Trophoblast cell (in vitro differentiated cells and primary cell): ENCODE data around the gene ATG14.

ENCODE experiments used
- DNase-seq, 2 donors: peaks; one replicate each; pipeline ENCODE4 v3.0.0-alpha.2; 2016
- H2AFZ ChIP-seq: 2 replicates; pipeline ENCODE4 v1.6.1; 2013; ENCODE audit warnings: low read length, moderate library complexity, mild to moderate bottlenecking; ENCODE audit not compliant: insufficient read depth, poor library complexity
- H2AK5ac ChIP-seq: 2 replicates; pipeline ENCODE4 v1.6.1; 2013; ENCODE audit warnings: mild to moderate bottlenecking, low read length
- H2BK120ac ChIP-seq: 2 replicates; pipeline ENCODE4 v1.6.1; 2013; ENCODE audit warnings: low read length, mild to moderate bottlenecking, moderate library complexity; ENCODE audit not compliant: insufficient read depth, poor library complexity
- H2BK12ac ChIP-seq: 2 replicates; pipeline ENCODE4 v1.6.1; 2013; ENCODE audit warnings: mild to moderate bottlenecking, low read length, moderate library complexity
- H2BK5ac ChIP-seq: 2 replicates; pipeline ENCODE4 v1.6.1; 2013; ENCODE audit warnings: low read length, low read depth, moderate library complexity, mild to moderate bottlenecking; ENCODE audit not compliant: poor library complexity
- H3K14ac ChIP-seq: 2 replicates; pipeline ENCODE4 v1.6.1; 2013; ENCODE audit warnings: mild to moderate bottlenecking, low read length
- H3K18ac ChIP-seq: 2 replicates; pipeline ENCODE4 v1.6.1; 2013; ENCODE audit warnings: mild to moderate bottlenecking, low read length
- H3K23ac ChIP-seq: 2 replicates; pipeline ENCODE4 v1.6.1; 2013; ENCODE audit warnings: low read length
- H3K27ac ChIP-seq: 2 replicates; pipeline ENCODE4 v1.5.1; 2013; ENCODE audit warnings: low read depth, mild to moderate bottlenecking, inconsistent platforms, low read length, moderate library complexity
- H3K27me3 ChIP-seq: 2 replicates; pipeline ENCODE4 v1.6.1; 2013; ENCODE audit warnings: inconsistent platforms, mild to moderate bottlenecking, low read length, moderate library complexity; ENCODE audit not compliant: insufficient read depth
- H3K36me3 ChIP-seq, 2 experiments: 1 replicate in 1 of 2; 2 replicates in 1 of 2; pipeline ENCODE4 v1.6.1; 2013; ENCODE audit warnings: low read length in 2 of 2, mild to moderate bottlenecking in 2 of 2, moderate library complexity in 1 of 2; ENCODE audit not compliant: insufficient read depth in 2 of 2, control insufficient read depth in 1 of 2
- H3K4ac ChIP-seq: 2 replicates; pipeline ENCODE4 v1.6.1; 2013; ENCODE audit warnings: low read depth, mild to moderate bottlenecking, low read length, moderate library complexity
- H3K4me1 ChIP-seq, 2 experiments: 1 replicate in 1 of 2; 2 replicates in 1 of 2; pipeline ENCODE4 v1.6.1; 2013; ENCODE audit warnings: low read length in 2 of 2, mild to moderate bottlenecking in 2 of 2, moderate library complexity in 1 of 2; ENCODE audit not compliant: insufficient read depth in 2 of 2, control insufficient read depth in 1 of 2
- H3K4me2 ChIP-seq: 2 replicates; pipeline ENCODE4 v1.6.1; 2013; ENCODE audit warnings: inconsistent platforms, mild to moderate bottlenecking, low read length, moderate library complexity
- H3K4me3 ChIP-seq: 2 replicates; pipeline ENCODE4 v1.5.1; 2013; ENCODE audit warnings: mild to moderate bottlenecking, low read depth, low read length, inconsistent platforms
- H3K79me1 ChIP-seq: one replicate; pipeline ENCODE4 v1.6.1; 2013; ENCODE audit warnings: low read length
- H3K79me2 ChIP-seq: 2 replicates; pipeline ENCODE4 v1.6.1; 2013; ENCODE audit warnings: low read length, mild to moderate bottlenecking; ENCODE audit not compliant: control insufficient read depth, insufficient read depth, poor library complexity
- H3K9ac ChIP-seq: 2 replicates; pipeline ENCODE4 v1.6.1; 2013; ENCODE audit warnings: mild to moderate bottlenecking, low read length
- H3K9me3 ChIP-seq: 2 replicates; pipeline ENCODE4 v1.6.1; 2013; ENCODE audit warnings: low read depth, mild to moderate bottlenecking, control low read depth, inconsistent platforms, low read length; ENCODE audit not compliant: insufficient read depth
- H4K12ac ChIP-seq: 2 replicates; pipeline ENCODE4 v1.6.1; 2013; ENCODE audit warnings: low read depth, mild to moderate bottlenecking, low read length, moderate library complexity
- H4K8ac ChIP-seq: 2 replicates; pipeline ENCODE4 v1.6.1; 2013; ENCODE audit warnings: low read depth, mild to moderate bottlenecking, low read length, moderate library complexity
- H4K91ac ChIP-seq: one replicate; pipeline ENCODE4 v1.6.1; 2013; ENCODE audit warnings: low read depth, mild to moderate bottlenecking, low read length, moderate library complexity
- WGBS: extraction: QIAGEN DNeasy Blood & Tissue Kit; methylation state at CpG from one replicate; pipeline ENCODE4 v1.1.7; 2013; ENCODE audit warnings: missing lambda C conversion rate; ENCODE audit not compliant: insufficient read length, insufficient coverage; ENCODE audit errors: extremely low coverage; 5-methylcytosine and 5-hydroxymethylcytosine counted together

The ATG14 gene

DNA sequence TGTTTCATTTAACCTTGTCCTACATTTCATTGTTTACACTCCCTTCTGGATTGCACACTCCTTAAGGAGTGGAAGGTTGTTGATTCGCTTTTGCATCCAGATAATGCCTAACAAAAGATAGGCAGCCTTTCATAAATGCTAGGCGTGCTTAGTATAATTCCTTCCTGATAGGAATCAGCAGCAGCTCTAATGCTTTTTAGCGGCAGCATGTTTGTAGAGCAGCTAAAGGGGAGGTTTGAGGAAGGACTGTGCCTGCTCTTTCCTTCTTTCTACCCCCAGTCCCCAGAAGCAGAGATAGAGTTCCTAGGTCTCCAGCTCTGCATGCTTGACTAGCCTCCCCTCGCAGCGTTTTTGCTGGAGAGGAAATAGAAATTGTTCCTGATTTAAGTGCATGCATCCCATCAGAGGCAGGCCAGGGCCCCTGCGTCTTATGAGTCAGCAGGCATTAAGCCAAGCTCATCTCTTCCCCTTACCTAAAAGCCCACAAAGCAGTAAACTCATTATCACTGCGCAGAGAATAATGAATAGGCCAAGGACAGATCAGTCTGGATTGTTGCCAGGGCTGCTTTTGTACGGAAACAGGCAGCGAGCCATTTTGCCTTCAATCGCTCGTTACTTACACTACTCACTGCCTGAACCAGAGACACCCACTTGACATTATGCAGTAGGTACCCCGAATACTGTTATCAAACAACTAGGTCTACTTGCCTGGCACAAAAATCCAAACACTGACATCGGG lies 42.8 kb upstream of the ATG14 start:
- no peak overlapping the region for H3K23ac ChIP-seq
- H2AFZ ChIP-seq, result no peak overlapping the region
- H3K4me2 ChIP-seq, result peak overlapping the region; percentile 9
- no peak overlapping the region for H3K9ac ChIP-seq
- H3K27ac ChIP-seq, result peak overlapping the region; percentile 48
- peak overlapping the region; percentile 34 for H2BK12ac ChIP-seq
- no peak overlapping the region for H4K91ac ChIP-seq
- no peaks in the 10 kb centered on the region for H3K79me2 ChIP-seq
- peak overlapping the region; percentile 16 for H2BK5ac ChIP-seq
- H3K79me1 ChIP-seq, result peaks cover 2% of the 10 kb centered on the region
- peaks cover 8% of the 10 kb centered on the region in 2 experiments for H3K4me1 ChIP-seq
- WGBS, result no CpG with 5 or more reads among the region's 13 CpGs
- no peaks in the 10 kb centered on the region for H3K36me3 ChIP-seq
- no peak overlapping the region for H4K8ac ChIP-seq
- H3K27me3 ChIP-seq, result no peaks in the 10 kb centered on the region
- H3K9me3 ChIP-seq, result no peaks in the 10 kb centered on the region
- no peak overlapping the region for H3K4me3 ChIP-seq
- H3K14ac ChIP-seq, result no peak overlapping the region
- H3K18ac ChIP-seq, result no peak overlapping the region
- no peak overlapping the region for H4K12ac ChIP-seq
- DNase-seq, result peak; percentile 10 to 66
- H3K4ac ChIP-seq, result no peak overlapping the region
- no peak overlapping the region for H2AK5ac ChIP-seq
- peak overlapping the region; percentile 27 for H2BK120ac ChIP-seq

DNA sequence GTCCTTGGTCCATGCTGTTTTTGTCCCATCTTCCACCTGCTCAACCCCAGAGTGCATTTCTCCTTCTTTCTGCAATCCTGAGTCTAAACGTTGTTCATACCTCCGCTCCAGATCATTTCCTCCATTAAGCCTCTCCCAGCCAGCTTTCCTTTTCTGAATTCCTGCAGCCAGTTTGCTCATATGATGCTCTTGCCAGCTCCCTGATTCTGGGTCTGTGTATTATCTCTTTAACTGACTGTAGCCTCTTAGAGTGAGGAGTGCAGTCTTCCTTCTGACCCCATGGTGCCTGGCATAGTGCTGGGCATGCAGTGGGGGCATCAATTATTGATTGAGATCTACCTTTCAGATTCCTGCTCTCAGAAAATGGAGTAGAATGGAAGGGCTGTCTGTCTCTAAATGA lies 40.3 kb upstream of the ATG14 start:
- Histone ChIP-seq H2AFZ (no peak overlapping the region), H3K27ac (no peak overlapping the region), H2BK12ac (no peak overlapping the region), H3K36me3 (no peaks in the 10 kb centered on the region), H3K14ac (no peak overlapping the region), H3K27me3 (no peaks in the 10 kb centered on the region), H4K12ac (no peak overlapping the region), H4K8ac (no peak overlapping the region), H3K18ac (no peak overlapping the region), H3K79me1 (peaks cover 2% of the 10 kb centered on the region), H2BK120ac (no peak overlapping the region), H3K9me3 (no peaks in the 10 kb centered on the region), H2BK5ac (no peak overlapping the region), H3K4me1 (peaks cover 8% of the 10 kb centered on the region in 2 experiments), H4K91ac (no peak overlapping the region), H3K23ac (no peak overlapping the region), H3K79me2 (no peaks in the 10 kb centered on the region), H3K4me2 (no peak overlapping the region), H2AK5ac (no peak overlapping the region), H3K4me3 (no peak overlapping the region), H3K4ac (no peak overlapping the region), H3K9ac (no peak overlapping the region)
- WGBS, result no CpG with 5 or more reads among the region's 2 CpGs
- no peak for DNase-seq

DNA sequence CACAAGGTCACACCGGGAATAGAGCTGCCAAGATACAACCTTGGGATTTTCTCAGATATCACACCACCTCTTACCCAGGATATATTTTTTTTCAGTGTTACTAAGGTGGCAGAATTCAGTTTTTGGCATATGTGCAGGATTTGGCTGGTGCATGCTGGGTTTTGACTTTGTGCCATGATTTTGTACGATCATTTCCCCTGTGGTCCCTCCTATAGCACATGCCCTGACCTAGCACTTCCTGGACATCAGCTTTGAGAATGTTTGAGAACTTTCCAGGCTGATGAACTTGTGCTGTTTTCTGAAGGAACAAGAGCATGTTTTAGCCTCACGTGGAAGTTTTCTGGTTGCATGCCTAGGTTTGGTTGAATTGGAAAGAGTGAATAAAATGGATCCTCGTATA lies 39.8 kb upstream of the ATG14 start:
- Histone ChIP-seq H2BK120ac (no peak overlapping the region), H2AFZ (no peak overlapping the region), H3K79me2 (no peaks in the 10 kb centered on the region), H3K4me1 (peaks cover 8% of the 10 kb centered on the region in 2 experiments), H3K27me3 (no peaks in the 10 kb centered on the region), H3K4me3 (no peak overlapping the region), H3K18ac (no peak overlapping the region), H4K91ac (no peak overlapping the region), H2BK5ac (no peak overlapping the region), H3K27ac (no peak overlapping the region), H3K23ac (no peak overlapping the region), H4K12ac (no peak overlapping the region), H3K9ac (no peak overlapping the region), H2AK5ac (no peak overlapping the region), H3K14ac (no peak overlapping the region), H3K36me3 (no peaks in the 10 kb centered on the region), H3K4me2 (no peak overlapping the region), H2BK12ac (no peak overlapping the region), H3K79me1 (peaks cover 2% of the 10 kb centered on the region), H3K9me3 (no peaks in the 10 kb centered on the region), H3K4ac (no peak overlapping the region), H4K8ac (no peak overlapping the region)
- no peak for DNase-seq
- no CpG with 5 or more reads among the region's 4 CpGs for WGBS

DNA sequence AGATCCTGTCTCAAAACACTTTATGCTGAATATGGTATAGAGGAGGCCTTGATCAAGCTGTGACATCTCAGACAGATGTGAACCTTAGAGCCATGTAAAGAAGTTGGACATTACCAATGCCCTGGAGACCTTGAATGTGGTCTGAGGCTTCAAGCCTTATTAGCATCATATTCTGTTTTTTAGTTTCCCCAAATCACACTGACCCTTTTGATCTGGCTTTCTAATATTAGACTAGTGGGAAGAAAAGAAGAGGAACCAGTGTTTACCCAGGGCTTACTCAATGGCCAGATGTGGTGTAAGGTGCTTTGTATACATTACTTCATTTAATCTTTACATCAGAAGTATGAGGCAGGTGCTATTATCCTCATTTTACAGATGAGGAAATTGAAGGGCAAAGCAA lies 39.4 kb upstream of the ATG14 start:
- no peak overlapping the region for H2BK12ac ChIP-seq
- H2BK120ac ChIP-seq, result no peak overlapping the region
- no peaks in the 10 kb centered on the region for H3K9me3 ChIP-seq
- H3K4me2 ChIP-seq, result no peak overlapping the region
- peaks cover 2% of the 10 kb centered on the region for H3K79me1 ChIP-seq
- no peaks in the 10 kb centered on the region for H3K27me3 ChIP-seq
- H3K18ac ChIP-seq, result no peak overlapping the region
- no peak overlapping the region for H4K8ac ChIP-seq
- H2AK5ac ChIP-seq, result no peak overlapping the region
- no peak overlapping the region for H2BK5ac ChIP-seq
- no peak overlapping the region for H3K4ac ChIP-seq
- H3K36me3 ChIP-seq, result no peaks in the 10 kb centered on the region
- peaks cover 8% of the 10 kb centered on the region in 2 experiments for H3K4me1 ChIP-seq
- no peak overlapping the region for H2AFZ ChIP-seq
- no peak overlapping the region for H4K91ac ChIP-seq
- H3K79me2 ChIP-seq, result no peaks in the 10 kb centered on the region
- H3K9ac ChIP-seq, result no peak overlapping the region
- no peak overlapping the region for H4K12ac ChIP-seq
- no peak overlapping the region for H3K4me3 ChIP-seq
- DNase-seq, result no peak
- H3K23ac ChIP-seq, result no peak overlapping the region
- no peak overlapping the region for H3K27ac ChIP-seq
- no peak overlapping the region for H3K14ac ChIP-seq
